SK-N-SH treated with all-trans-retinoic acid at 6 μM for 48 hours (cell line): ENCODE results near the gene ASAH2.
"Not testable (repeated sequence)": the region's sequence is repeated elsewhere in the genome, so short reads cannot be mapped to it uniquely, and the experiment has no call there.

Experiments
- ATAC-seq: fragments of 200-7000 bp; cut with Tn5 transposase; 3 replicates; pipeline ENCODE4 v1.9.1; 2020; ENCODE audit warnings: mild to moderate bottlenecking, moderate library complexity
- ARNTL ChIP-seq: fragments of 450-650 bp; formaldehyde crosslinking; IDR thresholded peaks from 2 replicates; pipeline ENCODE4 v1.5.0; 2020; ENCODE audit warnings: low read depth, mild to moderate bottlenecking, moderate library complexity, borderline replicate concordance
- BACH2 ChIP-seq: fragments of 250-450 bp; sonication (Bioruptor Pico); IDR thresholded peaks from 2 replicates; pipeline ENCODE4 v1.9.0; 2021; ENCODE audit warnings: mild to moderate bottlenecking, borderline replicate concordance
- CSDC2 ChIP-seq: fragments of 250-450 bp; sonication (Bioruptor Pico); IDR thresholded peaks from 2 replicates; pipeline ENCODE4 v1.5.0; 2020; ENCODE audit warnings: mild to moderate bottlenecking, moderate library complexity
- ESRRG ChIP-seq: fragments of 250-450 bp; sonication (Bioruptor Pico); IDR thresholded peaks from 2 replicates; pipeline ENCODE4 v1.6.1; 2021; ENCODE audit warnings: mild to moderate bottlenecking
- GLIS3 ChIP-seq: fragments of 250-450 bp; sonication (Bioruptor Pico); IDR thresholded peaks from 2 replicates; pipeline ENCODE4 v1.5.0; 2020; ENCODE audit warnings: mild to moderate bottlenecking, moderate library complexity
- ISL1 ChIP-seq: fragments of 250-450 bp; sonication (Bioruptor Pico); IDR thresholded peaks from 2 replicates; pipeline ENCODE4 v2.1.2; 2022; ENCODE audit warnings: mild to moderate bottlenecking, moderate library complexity
- OSR1 ChIP-seq: fragments of 250-450 bp; sonication (Bioruptor Pico); IDR thresholded peaks from 2 replicates; pipeline ENCODE4 v1.8.0; 2022; ENCODE audit warnings: moderate library complexity, mild to moderate bottlenecking, inconsistent platforms
- PPARA ChIP-seq: fragments of 250-450 bp; sonication (Bioruptor Pico); IDR thresholded peaks from 2 replicates; pipeline ENCODE4 v1.5.0; 2020; ENCODE audit warnings: mild to moderate bottlenecking, borderline replicate concordance
- RARB ChIP-seq: fragments of 250-450 bp; sonication (Bioruptor Pico); IDR thresholded peaks from 2 replicates; pipeline ENCODE4 v1.8.0; 2021; ENCODE audit warnings: mild to moderate bottlenecking, moderate library complexity
- SNAI2 ChIP-seq: fragments of 250-450 bp; sonication (Bioruptor Pico); IDR thresholded peaks from 2 replicates; pipeline ENCODE4 v1.5.0; 2020; ENCODE audit warnings: mild to moderate bottlenecking, moderate library complexity
- TCF4 ChIP-seq: fragments of 250-450 bp; sonication (Bioruptor Pico); IDR thresholded peaks from 2 replicates; pipeline ENCODE4 v1.8.0; 2021; ENCODE audit warnings: mild to moderate bottlenecking, moderate library complexity, borderline replicate concordance
- TOX ChIP-seq: fragments of 250-450 bp; sonication (Bioruptor Pico); IDR thresholded peaks from 2 replicates; pipeline ENCODE4 v1.8.0; 2021; ENCODE audit warnings: mild to moderate bottlenecking, moderate library complexity, borderline replicate concordance
- ZC3H10 ChIP-seq: fragments of 250-450 bp; sonication (Bioruptor Pico); IDR thresholded peaks from 2 replicates; pipeline ENCODE4 v1.5.1; 2021; ENCODE audit warnings: mild to moderate bottlenecking, moderate library complexity
- ZFP3 ChIP-seq: fragments of 250-450 bp; sonication (Bioruptor Pico); IDR thresholded peaks from 2 replicates; pipeline ENCODE4 v1.5.0; 2020; ENCODE audit warnings: mild to moderate bottlenecking, moderate library complexity
- ZFP30 ChIP-seq: fragments of 450-650 bp; formaldehyde crosslinking; IDR thresholded peaks from 2 replicates; pipeline ENCODE4 v1.5.0; 2022; ENCODE audit warnings: mild to moderate bottlenecking, moderate library complexity
- ZNF565 ChIP-seq: fragments of 450-650 bp; formaldehyde crosslinking; conservative IDR thresholded peaks from 2 replicates; pipeline ENCODE4 v1.5.0; 2020; ENCODE audit warnings: low read depth, mild to moderate bottlenecking, moderate library complexity
- ZNF70 ChIP-seq: fragments of 450-650 bp; formaldehyde crosslinking; IDR thresholded peaks from 2 replicates; pipeline ENCODE4 v1.5.0; 2020; ENCODE audit warnings: mild to moderate bottlenecking, moderate library complexity
- ZNF8 ChIP-seq: fragments of 450-650 bp; formaldehyde crosslinking; IDR thresholded peaks from 2 replicates; pipeline ENCODE4 v1.5.0; 2020; ENCODE audit warnings: mild to moderate bottlenecking, moderate library complexity
- TF ChIP-seq, protein P1 (sequence below): fragments of 250-450 bp; sonication (Bioruptor Pico); IDR thresholded peaks from 2 replicates; pipeline ENCODE4 v1.5.1; 2020; ENCODE audit warnings: low read depth, mild to moderate bottlenecking, moderate library complexity
- TF ChIP-seq, protein P2 (sequence below): fragments of 250-450 bp; sonication (Bioruptor Pico); IDR thresholded peaks from 2 replicates; pipeline ENCODE4 v1.8.0; 2021; ENCODE audit warnings: low read depth, mild to moderate bottlenecking, moderate library complexity, borderline replicate concordance
- TF ChIP-seq, protein P3 (sequence below): fragments of 250-450 bp; sonication (Bioruptor Pico); IDR thresholded peaks from 2 replicates; pipeline ENCODE4 v1.5.1; 2021; ENCODE audit warnings: mild to moderate bottlenecking, moderate library complexity
- TF ChIP-seq, protein P4 (sequence below): fragments of 250-450 bp; sonication (Bioruptor Pico); IDR thresholded peaks from 2 replicates; pipeline ENCODE4 v1.8.0; 2020; ENCODE audit warnings: mild to moderate bottlenecking, moderate library complexity, borderline replicate concordance
- TF ChIP-seq, protein P5 (sequence below): fragments of 250-450 bp; sonication (Bioruptor Pico); IDR thresholded peaks from 2 replicates; pipeline ENCODE4 v1.5.0; 2020; ENCODE audit warnings: mild to moderate bottlenecking, moderate library complexity

ASAH2 gene

DNA sequence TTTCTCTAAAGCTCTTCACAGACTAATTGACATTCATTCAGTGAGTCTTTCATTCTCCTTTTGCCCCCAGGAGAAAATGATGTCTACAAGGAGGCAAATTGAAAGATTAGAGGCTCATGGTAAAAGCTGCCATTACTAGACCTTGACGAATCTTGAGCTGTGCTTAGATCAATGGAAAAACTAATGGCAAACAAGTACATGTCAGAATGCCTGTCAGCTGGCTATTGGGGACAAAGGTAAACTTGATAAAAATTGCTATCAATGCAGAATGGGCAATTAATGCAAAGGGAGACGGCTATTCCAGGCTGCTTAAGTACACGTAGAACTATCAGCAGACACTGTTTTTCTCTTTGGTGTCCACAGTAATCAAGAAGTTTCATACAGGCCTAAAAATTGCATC, 3.3 kb downstream of the ASAH2 start (continued):
- TF ChIP-seq, protein P1, sequence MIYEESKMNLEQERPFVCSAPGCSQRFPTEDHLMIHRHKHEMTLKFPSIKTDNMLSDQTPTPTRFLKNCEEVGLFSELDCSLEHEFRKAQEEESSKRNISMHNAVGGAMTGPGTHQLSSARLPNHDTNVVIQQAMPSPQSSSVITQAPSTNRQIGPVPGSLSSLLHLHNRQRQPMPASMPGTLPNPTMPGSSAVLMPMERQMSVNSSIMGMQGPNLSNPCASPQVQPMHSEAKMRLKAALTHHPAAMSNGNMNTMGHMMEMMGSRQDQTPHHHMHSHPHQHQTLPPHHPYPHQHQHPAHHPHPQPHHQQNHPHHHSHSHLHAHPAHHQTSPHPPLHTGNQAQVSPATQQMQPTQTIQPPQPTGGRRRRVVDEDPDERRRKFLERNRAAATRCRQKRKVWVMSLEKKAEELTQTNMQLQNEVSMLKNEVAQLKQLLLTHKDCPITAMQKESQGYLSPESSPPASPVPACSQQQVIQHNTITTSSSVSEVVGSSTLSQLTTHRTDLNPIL, result no peak
- TF ChIP-seq PPARA (CRISPR knock-in tag) (no peak), ZNF565 (CRISPR knock-in tag) (no peak), OSR1 (CRISPR knock-in tag) (no peak), TCF4 (no peak), ZC3H10 (no peak)
- TF ChIP-seq, protein P2, sequence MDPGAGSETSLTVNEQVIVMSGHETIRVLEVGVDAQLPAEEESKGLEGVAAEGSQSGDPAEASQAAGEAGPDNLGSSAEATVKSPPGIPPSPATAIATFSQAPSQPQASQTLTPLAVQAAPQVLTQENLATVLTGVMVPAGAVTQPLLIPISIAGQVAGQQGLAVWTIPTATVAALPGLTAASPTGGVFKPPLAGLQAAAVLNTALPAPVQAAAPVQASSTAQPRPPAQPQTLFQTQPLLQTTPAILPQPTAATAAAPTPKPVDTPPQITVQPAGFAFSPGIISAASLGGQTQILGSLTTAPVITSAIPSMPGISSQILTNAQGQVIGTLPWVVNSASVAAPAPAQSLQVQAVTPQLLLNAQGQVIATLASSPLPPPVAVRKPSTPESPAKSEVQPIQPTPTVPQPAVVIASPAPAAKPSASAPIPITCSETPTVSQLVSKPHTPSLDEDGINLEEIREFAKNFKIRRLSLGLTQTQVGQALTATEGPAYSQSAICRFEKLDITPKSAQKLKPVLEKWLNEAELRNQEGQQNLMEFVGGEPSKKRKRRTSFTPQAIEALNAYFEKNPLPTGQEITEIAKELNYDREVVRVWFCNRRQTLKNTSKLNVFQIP (CRISPR knock-in tag), result no peak

DNA sequence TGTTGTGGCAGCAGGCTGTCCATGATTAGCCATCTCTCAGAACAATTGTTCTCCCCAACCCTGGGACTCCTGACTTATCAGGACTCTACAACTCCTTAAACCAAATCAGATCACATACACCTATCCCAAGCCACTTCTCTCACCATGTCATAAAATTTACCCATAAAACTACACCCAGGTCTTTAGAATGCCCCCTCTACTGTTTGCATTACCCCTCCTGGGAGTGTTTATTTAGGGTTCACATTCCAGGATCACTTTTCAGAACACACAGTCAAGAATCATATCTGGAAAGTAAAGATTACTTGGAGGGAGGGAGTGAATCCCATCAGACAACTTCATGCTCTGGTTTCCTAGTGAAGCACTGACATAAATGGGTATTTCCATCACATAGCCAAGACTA, 7.1 kb downstream of the ASAH2 start:
- ATAC-seq, result no peak
- TF ChIP-seq, protein P3, sequence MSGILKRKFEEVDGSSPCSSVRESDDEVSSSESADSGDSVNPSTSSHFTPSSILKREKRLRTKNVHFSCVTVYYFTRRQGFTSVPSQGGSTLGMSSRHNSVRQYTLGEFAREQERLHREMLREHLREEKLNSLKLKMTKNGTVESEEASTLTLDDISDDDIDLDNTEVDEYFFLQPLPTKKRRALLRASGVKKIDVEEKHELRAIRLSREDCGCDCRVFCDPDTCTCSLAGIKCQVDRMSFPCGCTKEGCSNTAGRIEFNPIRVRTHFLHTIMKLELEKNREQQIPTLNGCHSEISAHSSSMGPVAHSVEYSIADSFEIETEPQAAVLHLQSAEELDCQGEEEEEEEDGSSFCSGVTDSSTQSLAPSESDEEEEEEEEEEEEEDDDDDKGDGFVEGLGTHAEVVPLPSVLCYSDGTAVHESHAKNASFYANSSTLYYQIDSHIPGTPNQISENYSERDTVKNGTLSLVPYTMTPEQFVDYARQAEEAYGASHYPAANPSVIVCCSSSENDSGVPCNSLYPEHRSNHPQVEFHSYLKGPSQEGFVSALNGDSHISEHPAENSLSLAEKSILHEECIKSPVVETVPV (CRISPR knock-in tag), result no peak
- TF ChIP-seq ZC3H10 (no peak), ESRRG (CRISPR knock-in tag) (no peak), ZFP3 (no peak), ZNF8 (no peak), CSDC2 (no peak), ZNF70 (CRISPR knock-in tag) (no peak), ZNF565 (CRISPR knock-in tag) (no peak), GLIS3 (CRISPR knock-in tag) (no peak), OSR1 (CRISPR knock-in tag) (no peak), PPARA (CRISPR knock-in tag) (no peak), SNAI2 (CRISPR knock-in tag) (no peak), BACH2 (CRISPR knock-in tag) (no peak), TCF4 (no peak), ISL1 (CRISPR knock-in tag) (no peak), ARNTL (CRISPR knock-in tag) (no peak)
- TF ChIP-seq, protein P2 (CRISPR knock-in tag), result no peak
- TF ChIP-seq, protein P4, sequence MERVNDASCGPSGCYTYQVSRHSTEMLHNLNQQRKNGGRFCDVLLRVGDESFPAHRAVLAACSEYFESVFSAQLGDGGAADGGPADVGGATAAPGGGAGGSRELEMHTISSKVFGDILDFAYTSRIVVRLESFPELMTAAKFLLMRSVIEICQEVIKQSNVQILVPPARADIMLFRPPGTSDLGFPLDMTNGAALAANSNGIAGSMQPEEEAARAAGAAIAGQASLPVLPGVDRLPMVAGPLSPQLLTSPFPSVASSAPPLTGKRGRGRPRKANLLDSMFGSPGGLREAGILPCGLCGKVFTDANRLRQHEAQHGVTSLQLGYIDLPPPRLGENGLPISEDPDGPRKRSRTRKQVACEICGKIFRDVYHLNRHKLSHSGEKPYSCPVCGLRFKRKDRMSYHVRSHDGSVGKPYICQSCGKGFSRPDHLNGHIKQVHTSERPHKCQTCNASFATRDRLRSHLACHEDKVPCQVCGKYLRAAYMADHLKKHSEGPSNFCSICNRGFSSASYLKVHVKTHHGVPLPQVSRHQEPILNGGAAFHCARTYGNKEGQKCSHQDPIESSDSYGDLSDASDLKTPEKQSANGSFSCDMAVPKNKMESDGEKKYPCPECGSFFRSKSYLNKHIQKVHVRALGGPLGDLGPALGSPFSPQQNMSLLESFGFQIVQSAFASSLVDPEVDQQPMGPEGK (CRISPR knock-in tag), result no peak
- TF ChIP-seq, protein P1, result no peak

DNA sequence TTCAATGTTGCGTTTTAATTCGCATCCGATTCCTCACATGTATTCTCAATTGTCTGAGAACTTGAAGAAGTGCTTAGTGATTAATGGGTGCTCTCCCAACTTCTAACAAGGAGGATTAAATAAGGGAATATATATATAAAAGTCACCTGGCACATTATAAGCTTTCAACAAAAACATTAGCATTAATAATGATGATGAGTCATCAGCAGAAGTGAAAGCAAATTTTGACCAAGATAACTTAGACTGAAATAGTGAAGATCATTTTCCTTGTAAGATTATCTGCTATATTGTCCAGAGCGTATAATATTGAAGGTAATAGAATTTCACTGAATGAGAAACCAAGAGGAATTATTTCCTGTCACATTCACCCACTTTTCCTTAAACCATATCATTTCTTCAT, 8.5 kb downstream of the ASAH2 start:
- no peak for ATAC-seq
- TF ChIP-seq ARNTL (CRISPR knock-in tag) (no peak), OSR1 (CRISPR knock-in tag) (no peak), GLIS3 (CRISPR knock-in tag) (no peak), TOX (CRISPR knock-in tag) (no peak), ZNF565 (CRISPR knock-in tag) (no peak), SNAI2 (CRISPR knock-in tag) (no peak), ZFP30 (CRISPR knock-in tag) (no peak), RARB (CRISPR knock-in tag) (no peak), CSDC2 (no peak), ZNF70 (CRISPR knock-in tag) (no peak), PPARA (CRISPR knock-in tag) (no peak), ISL1 (CRISPR knock-in tag) (no peak)
- TF ChIP-seq, protein P5, sequence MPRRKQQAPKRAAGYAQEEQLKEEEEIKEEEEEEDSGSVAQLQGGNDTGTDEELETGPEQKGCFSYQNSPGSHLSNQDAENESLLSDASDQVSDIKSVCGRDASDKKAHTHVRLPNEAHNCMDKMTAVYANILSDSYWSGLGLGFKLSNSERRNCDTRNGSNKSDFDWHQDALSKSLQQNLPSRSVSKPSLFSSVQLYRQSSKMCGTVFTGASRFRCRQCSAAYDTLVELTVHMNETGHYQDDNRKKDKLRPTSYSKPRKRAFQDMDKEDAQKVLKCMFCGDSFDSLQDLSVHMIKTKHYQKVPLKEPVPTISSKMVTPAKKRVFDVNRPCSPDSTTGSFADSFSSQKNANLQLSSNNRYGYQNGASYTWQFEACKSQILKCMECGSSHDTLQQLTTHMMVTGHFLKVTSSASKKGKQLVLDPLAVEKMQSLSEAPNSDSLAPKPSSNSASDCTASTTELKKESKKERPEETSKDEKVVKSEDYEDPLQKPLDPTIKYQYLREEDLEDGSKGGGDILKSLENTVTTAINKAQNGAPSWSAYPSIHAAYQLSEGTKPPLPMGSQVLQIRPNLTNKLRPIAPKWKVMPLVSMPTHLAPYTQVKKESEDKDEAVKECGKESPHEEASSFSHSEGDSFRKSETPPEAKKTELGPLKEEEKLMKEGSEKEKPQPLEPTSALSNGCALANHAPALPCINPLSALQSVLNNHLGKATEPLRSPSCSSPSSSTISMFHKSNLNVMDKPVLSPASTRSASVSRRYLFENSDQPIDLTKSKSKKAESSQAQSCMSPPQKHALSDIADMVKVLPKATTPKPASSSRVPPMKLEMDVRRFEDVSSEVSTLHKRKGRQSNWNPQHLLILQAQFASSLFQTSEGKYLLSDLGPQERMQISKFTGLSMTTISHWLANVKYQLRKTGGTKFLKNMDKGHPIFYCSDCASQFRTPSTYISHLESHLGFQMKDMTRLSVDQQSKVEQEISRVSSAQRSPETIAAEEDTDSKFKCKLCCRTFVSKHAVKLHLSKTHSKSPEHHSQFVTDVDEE, result no peak
- TF ChIP-seq, protein P4 (CRISPR knock-in tag), result no peak

DNA sequence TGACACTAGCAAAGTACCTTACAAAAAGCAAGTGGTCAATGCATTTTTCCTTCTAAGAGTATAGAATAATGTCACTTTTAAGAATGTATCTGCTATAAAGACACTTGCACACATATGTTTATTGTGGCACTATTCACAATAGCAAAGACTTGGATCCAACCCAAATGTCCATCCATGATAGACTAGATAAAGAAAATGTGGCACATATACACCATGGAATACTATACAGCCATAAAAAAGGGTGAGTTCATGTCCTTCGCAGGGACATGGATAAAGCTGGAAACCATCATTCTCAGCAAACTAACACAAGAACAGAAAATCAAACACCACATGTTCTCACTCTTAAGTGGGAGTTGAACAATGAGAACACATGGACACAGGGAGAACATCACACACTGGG, 9.8 kb downstream of the ASAH2 start:
- not testable (repeated sequence) for ATAC-seq
